Retinal pigment epithelial cell (primary cell): ENCODE data around the gene SNRNP25.

Source experiments
- DNase-seq: peaks from one replicate; pipeline ENCODE4 v3.0.0-alpha.2; 2010; ENCODE audit warnings: low read depth
- H3K4me3 ChIP-seq: 2 replicates; pipeline ENCODE4 v1.5.1; 2011; ENCODE audit warnings: mild to moderate bottlenecking, low read length, control low read depth, moderate library complexity
- CTCF ChIP-seq: conservative IDR thresholded peaks from 2 replicates; pipeline ENCODE4 v1.5.1; 2011; ENCODE audit warnings: low read depth, low read length, control low read depth, inconsistent platforms

Gene SNRNP25

GRCh38 chr16:77273-77806 lies 23.7 kb downstream of the SNRNP25 start:
- no peak for TF ChIP-seq CTCF
- no peak for DNase-seq
- H3K4me3 ChIP-seq: peak overlapping the region; percentile 57

- no peak for TF ChIP-seq CTCF
- H3K4me3 ChIP-seq: peak within 1 kb of the TSS; percentile 57
- DNase-seq: no peak
These were observed 24.3 kb downstream of the SNRNP25 start, which contains the start of gene MPG for GRCh38 chr16:77807-78443. Gene MPG (plus strand): TSS chr16:78225. CDS start chr16:78310, 85 bp downstream.

GRCh38 chr16:78444-79150 lies 25.0 kb downstream of the SNRNP25 start:
- H3K4me3 ChIP-seq: peak overlapping the region; percentile 57
- no peak for TF ChIP-seq CTCF
- no peak for DNase-seq

- peak overlapping the region; percentile 57 for H3K4me3 ChIP-seq
- no peak for DNase-seq
- TF ChIP-seq CTCF: no peak
These were observed 25.8 kb downstream of the SNRNP25 start for GRCh38 chr16:79151-80054.

GRCh38 chr16:83060-83603 lies 29.5 kb downstream of the SNRNP25 start:
- H3K4me3 ChIP-seq: no peak overlapping the region
- no peak for TF ChIP-seq CTCF
- no peak for DNase-seq

GRCh38 chr16:83781-84615 lies 30.4 kb downstream of the SNRNP25 start:
- TF ChIP-seq CTCF: no peak
- no peak overlapping the region for H3K4me3 ChIP-seq
- no peak for DNase-seq
